Measurements from ENCODE around the gene IFNAR1.
A peak's percentile ranks its signal among the peaks of the same experiment; 100 is the strongest.

The IFNAR1 gene

DNA sequence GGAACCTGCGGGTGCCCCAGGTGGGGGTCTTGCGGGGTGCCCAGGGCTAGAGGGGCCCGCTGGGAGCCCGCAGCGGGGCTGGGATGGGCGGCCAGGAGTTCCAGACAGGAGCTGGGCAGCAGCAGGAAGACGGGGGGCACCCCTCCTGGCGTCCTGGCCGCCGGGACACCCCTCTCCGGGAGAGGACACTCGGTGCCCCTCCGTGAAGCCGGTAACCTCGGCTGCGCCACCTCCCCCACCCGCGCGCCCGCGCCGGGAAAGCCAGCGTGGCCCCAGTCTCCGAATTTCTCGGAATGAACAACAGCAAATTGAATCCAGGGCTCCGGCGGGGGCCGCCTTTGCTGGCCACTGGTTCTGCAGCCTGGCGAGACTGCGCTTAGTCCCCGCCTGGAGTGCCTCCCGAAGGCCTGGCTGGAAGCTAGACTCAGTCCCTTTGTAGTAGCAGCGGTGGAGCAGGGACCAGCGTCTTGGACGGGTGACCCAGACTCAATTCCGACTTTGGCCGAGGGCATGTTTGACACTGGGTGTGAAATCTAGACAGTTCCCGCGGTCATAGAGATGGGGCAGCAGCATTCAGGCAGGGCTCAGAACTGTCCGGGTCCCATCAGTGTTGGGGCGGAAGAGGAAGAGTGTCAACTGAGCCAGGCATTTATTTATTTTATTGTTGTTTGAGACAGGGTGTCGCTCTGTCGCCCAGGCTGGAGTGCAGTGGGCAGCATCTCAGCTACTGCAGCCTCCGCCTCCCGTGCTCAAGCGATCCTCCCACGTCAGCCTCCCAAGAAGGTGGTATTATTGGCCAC is 79.2 kb downstream of the IFNAR1 start:
- DNase-seq = peak; percentile 55

- DNase-seq = no peak
Observed at GRCh38 chr21:33406493-33406892, 81.7 kb downstream of the IFNAR1 start.
